Transverse colon (tissue), 4 donors: ENCODE results near the gene AGXT2. TPM values are rescaled to one million over a fixed set of nuclear protein-coding genes. Genes with fewer than 3 reads are reported as not detected.

ENCODE experiments used
- DNase-seq: peaks from one replicate; pipeline ENCODE4 v3.0.0-alpha.2; 2019
- H3K27ac ChIP-seq, 4 donors: fragments of 200-600 bp; sonication (generic); 2 replicates each; pipeline ENCODE4 v1.5.1; 2016 to 2018; ENCODE audit warnings: inconsistent platforms in 4 of 4
- H3K27me3 ChIP-seq: fragments of 200-600 bp; sonication (generic); 2 replicates; pipeline ENCODE4 v1.5.1; 2017; ENCODE audit warnings: inconsistent platforms
- H3K36me3 ChIP-seq, 4 donors: fragments of 200-600 bp; sonication (generic); 2 replicates each; pipeline ENCODE4 v1.5.1; 2017 to 2019; ENCODE audit warnings: inconsistent platforms in 4 of 4
- H3K4me1 ChIP-seq, 4 donors: fragments of 200-600 bp; sonication (generic); 2 replicates each; pipeline ENCODE4 v1.5.1; 2017 to 2020; ENCODE audit warnings: inconsistent platforms in 4 of 4
- H3K4me3 ChIP-seq, 4 donors: fragments of 200-600 bp; sonication (generic); 1 replicate in 1 of 4; 2 replicates in 3 of 4; pipeline versions ENCODE4 v1.5.1 to v1.6.1; 2017 to 2019; ENCODE audit warnings: inconsistent platforms in 4 of 4
- H3K9me3 ChIP-seq, 2 donors: fragments of 200-600 bp; sonication (generic); 2 replicates each; pipeline ENCODE4 v1.5.1; 2017 to 2019; ENCODE audit warnings: inconsistent platforms in 2 of 2
- EP300 ChIP-seq: sonication (generic); formaldehyde crosslinking; IDR thresholded peaks from one replicate; pipeline ENCODE4 v1.6.1; 2017; ENCODE audit warnings: antibody characterized with exemption, low read depth
- POLR2A ChIP-seq: fragments of 450-650 bp; IDR thresholded peaks from one replicate; pipeline ENCODE4 v1.6.1; 2016; ENCODE audit warnings: antibody characterized with exemption, mild to moderate bottlenecking, moderate library complexity
- POLR2AphosphoS5 ChIP-seq, 3 donors: sonication (generic); formaldehyde crosslinking; IDR thresholded peaks; one replicate each; pipeline ENCODE4 v1.6.1; 2016; ENCODE audit warnings: antibody characterized with exemption in 3 of 3
- WGBS, 2 donors: methylation state at CpG; one replicate each; pipeline ENCODE4 v1.1.5; 2018; ENCODE audit warnings: low coverage in 1 of 2; 5-methylcytosine and 5-hydroxymethylcytosine counted together
- in situ Hi-C, 4 donors: fragments of 200-750 bp; cut with MboI; loops; one replicate each; pipeline versions ENCODE4 v1.15.0 to v1.15.1; 2017; ENCODE audit warnings: low sequenced_read_pairs in 3 of 4, low pct_ligation_motif_present in 1 of 4, low pct_unique_long_range_greater_than_20kb in 1 of 4
- intact Hi-C: fragments of 100-400 bp; cut with DNase I; formaldehyde crosslinking; loops from one replicate; pipeline ENCODE4 v1.15.1; 2023; ENCODE audit warnings: low total_unique reads
- total RNA-seq, 4 donors: library from RNA; depleted of rRNA; stranded (reverse); fragments of >200 nt; gene quantifications; one replicate each; pipeline ENCODE4 v1.1.0, GENCODE V29; 2016
- TF ChIP-seq, protein P1 (sequence below), 5 experiments: fragments of 200-600 bp in 3 of 5; fragments of 450-650 bp in 2 of 5; sonication (generic) in 3 of 5; IDR thresholded peaks; 1 replicate in 2 of 5; 2 replicates in 3 of 5; pipeline ENCODE4 v1.5.1; 2016 to 2017; ENCODE audit warnings: antibody characterized with exemption in 5 of 5, inconsistent platforms in 3 of 5, mild to moderate bottlenecking in 2 of 5, moderate library complexity in 1 of 5

The AGXT2 gene
- total RNA-seq, 4 donors from 2014 or later = not detected

DNA sequence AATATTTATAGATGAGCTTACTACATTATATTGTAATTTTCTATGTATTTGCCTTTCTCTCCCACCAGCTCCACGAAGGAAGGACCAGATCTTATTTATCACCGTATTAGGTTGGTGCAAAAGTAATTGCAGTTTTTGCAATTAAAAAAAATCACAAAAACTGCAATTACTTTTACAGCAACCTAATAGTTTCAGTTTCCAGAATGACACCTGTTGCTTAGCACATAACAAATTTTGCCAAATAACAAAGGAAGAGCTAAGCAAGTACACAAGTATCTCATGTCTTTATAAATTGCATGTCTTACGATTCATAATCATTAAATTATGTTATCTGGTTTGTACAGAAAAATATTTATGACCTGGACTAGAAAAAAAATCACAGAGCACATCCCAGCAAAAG is 45.9 kb downstream of the AGXT2 start:
- intact Hi-C loops = no loop called here
- DNase-seq = no peak
- Histone ChIP-seq H3K36me3 (no peaks in the 10 kb centered on the region), H3K4me3 (no peak overlapping the region), H3K4me1 (no peaks in the 10 kb centered on the region), H3K27me3 (peaks cover 6% of the 10 kb centered on the region), H3K27ac (no peak overlapping the region), H3K9me3 (no peaks in the 10 kb centered on the region)
- no peak for TF ChIP-seq POLR2AphosphoS5 (IDR thresholded peaks at IDR 0.05)
- no peak for TF ChIP-seq POLR2A
- TF ChIP-seq, protein P1, sequence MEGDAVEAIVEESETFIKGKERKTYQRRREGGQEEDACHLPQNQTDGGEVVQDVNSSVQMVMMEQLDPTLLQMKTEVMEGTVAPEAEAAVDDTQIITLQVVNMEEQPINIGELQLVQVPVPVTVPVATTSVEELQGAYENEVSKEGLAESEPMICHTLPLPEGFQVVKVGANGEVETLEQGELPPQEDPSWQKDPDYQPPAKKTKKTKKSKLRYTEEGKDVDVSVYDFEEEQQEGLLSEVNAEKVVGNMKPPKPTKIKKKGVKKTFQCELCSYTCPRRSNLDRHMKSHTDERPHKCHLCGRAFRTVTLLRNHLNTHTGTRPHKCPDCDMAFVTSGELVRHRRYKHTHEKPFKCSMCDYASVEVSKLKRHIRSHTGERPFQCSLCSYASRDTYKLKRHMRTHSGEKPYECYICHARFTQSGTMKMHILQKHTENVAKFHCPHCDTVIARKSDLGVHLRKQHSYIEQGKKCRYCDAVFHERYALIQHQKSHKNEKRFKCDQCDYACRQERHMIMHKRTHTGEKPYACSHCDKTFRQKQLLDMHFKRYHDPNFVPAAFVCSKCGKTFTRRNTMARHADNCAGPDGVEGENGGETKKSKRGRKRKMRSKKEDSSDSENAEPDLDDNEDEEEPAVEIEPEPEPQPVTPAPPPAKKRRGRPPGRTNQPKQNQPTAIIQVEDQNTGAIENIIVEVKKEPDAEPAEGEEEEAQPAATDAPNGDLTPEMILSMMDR (IDR thresholded peaks at IDR 0.05) = no peak
- 68 to 87% methylated on average over 2 to 3 of the region's 3 CpGs for WGBS, 2 donors
- in situ Hi-C loops = loop anchor here in 1 of 4 donors (25.0 kb wide), 1 partner anchor 515 kb away; no protein-coding TSS in a partner anchor

DNA sequence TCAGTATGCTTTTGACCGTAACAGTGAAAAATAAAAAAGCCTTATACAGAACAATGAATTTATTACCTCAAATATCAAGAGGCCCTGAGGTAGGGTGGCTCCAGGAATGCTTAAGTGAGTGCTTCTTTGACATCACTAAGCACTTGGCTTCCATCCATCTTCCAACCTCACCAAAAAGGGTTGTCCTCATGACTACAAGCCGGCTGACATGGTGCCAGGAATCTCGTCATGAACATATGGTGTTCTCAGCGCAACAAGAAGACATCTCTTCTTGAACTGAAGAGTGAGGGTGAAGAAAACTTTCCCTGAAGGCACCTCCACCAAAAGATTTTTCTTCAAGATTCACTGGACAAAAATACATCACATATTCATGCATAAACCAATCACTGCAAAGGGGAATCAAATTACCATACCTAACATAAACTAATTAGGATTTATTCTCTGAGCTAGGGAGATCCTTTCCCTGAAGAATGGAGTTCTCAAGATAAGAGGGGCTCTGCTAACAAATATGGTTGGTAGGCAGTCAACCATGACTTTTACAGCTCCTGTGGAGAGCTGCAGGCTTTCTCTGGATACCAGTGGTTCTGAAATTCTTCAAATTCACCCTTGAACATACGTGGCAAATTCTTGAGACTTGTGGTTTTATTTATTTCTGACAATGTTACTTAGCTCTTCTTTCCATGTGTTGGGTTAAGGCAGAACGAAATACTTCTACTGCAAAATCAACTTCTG is 49.5 kb downstream of the AGXT2 start:
- Histone ChIP-seq H3K4me1 (no peaks in the 10 kb centered on the region), H3K4me3 (no peak overlapping the region), H3K36me3 (no peaks in the 10 kb centered on the region), H3K9me3 (no peaks in the 10 kb centered on the region), H3K27me3 (no peaks in the 10 kb centered on the region), H3K27ac (no peak overlapping the region)
- no peak for DNase-seq
- in situ Hi-C loops = no loop called here
- WGBS, 2 donors = 68 to 80% methylated on average over 4 to 6 of the region's 6 CpGs
- intact Hi-C loops = no loop called here
- TF ChIP-seq, protein P1 (IDR thresholded peaks at IDR 0.05) = no peak

DNA sequence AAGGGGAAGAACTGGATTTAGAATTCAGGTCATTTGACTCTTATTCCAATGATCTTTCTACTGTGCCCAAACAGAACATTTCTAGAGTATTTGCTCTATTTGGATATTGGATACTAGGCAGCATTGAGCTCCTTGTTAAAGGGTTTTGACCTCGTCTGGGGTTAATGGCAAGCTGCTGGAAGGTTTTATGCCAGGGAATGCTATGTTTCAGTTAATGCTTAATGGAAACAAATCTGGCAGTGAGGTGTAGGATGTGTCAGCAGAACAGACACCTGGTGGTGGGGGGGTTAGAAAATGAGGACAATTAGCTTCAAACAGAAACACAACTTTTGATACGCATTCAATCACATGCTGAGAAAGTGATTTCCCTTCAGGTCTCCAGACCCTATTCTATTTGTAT is 51.5 kb downstream of the AGXT2 start:
- H3K4me3 ChIP-seq = no peak overlapping the region
- no peaks in the 10 kb centered on the region for H3K9me3 ChIP-seq
- H3K27me3 ChIP-seq = no peaks in the 10 kb centered on the region
- no peak for TF ChIP-seq POLR2A
- TF ChIP-seq, protein P1 (IDR thresholded peaks at IDR 0.05) = no peak
- TF ChIP-seq POLR2AphosphoS5 (IDR thresholded peaks at IDR 0.05) = no peak
- no peak for TF ChIP-seq EP300
- H3K36me3 ChIP-seq = no peaks in the 10 kb centered on the region
- no peak overlapping the region for H3K27ac ChIP-seq
- in situ Hi-C loops = no loop called here
- 64 to 75% methylated on average over 2 of the region's 2 CpGs for WGBS, 2 donors
- intact Hi-C loops = no loop called here
- DNase-seq = no peak
- no peaks in the 10 kb centered on the region for H3K4me1 ChIP-seq

DNA sequence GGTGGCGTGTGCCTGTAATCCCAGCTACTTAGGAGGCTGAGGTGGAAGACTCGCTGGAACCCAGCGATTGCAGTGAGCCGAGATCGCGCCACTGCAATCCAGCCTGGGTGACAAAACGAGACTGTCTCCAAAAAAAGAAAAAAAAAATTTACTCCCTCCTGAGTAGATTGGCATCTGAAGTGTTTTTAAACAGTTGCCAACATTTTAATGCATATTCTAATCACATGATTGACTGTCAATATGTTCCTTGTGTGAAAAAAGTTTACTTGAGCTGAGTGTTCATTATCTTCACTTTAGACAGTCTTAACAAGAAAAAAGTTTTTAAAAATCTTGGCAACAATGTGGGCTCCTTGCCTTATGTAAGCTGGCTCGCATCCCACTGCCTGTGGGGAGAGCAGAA is 53.8 kb downstream of the AGXT2 start:
- H3K27me3 ChIP-seq = no peaks in the 10 kb centered on the region
- no peak for DNase-seq
- 78 to 98% methylated on average over 7 to 8 of the region's 8 CpGs for WGBS, 2 donors
- TF ChIP-seq POLR2AphosphoS5 (IDR thresholded peaks at IDR 0.05) = no peak
- H3K4me1 ChIP-seq = no peaks in the 10 kb centered on the region
- no peak overlapping the region for H3K27ac ChIP-seq
- in situ Hi-C loops = no loop called here
- intact Hi-C loops = no loop called here
- H3K36me3 ChIP-seq = no peaks in the 10 kb centered on the region
- no peak overlapping the region for H3K4me3 ChIP-seq
- H3K9me3 ChIP-seq = no peaks in the 10 kb centered on the region
